Endothelial cell of umbilical vein (primary cell): ENCODE measurements around the gene CHRNE. TPM values are rescaled to one million over a fixed set of nuclear protein-coding genes. Genes with fewer than 3 reads are reported as not detected.

Experiments used
- BruUV-seq: library from RNA; stranded (reverse); fragments of 400-500 nt; replicated peaks from 2 replicates; lab custom pipeline; 2021; lab: Mats Ljungman, UMichigan
- CTCF ChIA-PET: fragments of 300-600, 350-600 bp; sonication (Branson Sonifier 250); formaldehyde crosslinking; loops from one replicate; lab custom pipeline; 2021; ENCODE audit warnings: antibody characterized with exemption, inconsistent platforms; lab: Charles Lee
- POLR2A ChIA-PET: fragments of 300-600, 350-600 bp; sonication (Branson Sonifier 250); formaldehyde crosslinking; loops from one replicate; lab custom pipeline; 2021; ENCODE audit warnings: antibody characterized with exemption, inconsistent platforms; lab: Charles Lee
- DNase-seq: peaks from one replicate; pipeline ENCODE4 v3.0.0-alpha.2; 2011; ENCODE audit warnings: low read depth, low spot score
- FAIRE-seq: peaks from 2 replicates; lab custom pipeline; 2011; peaks lifted over from hg19 to GRCh38; lab: Jason Lieb, UNC
- H2AFZ ChIP-seq: 2 replicates; pipeline ENCODE4 v1.6.0; 2012; ENCODE audit warnings: low read depth, low read length, control low read depth, inconsistent platforms
- H3K27ac ChIP-seq: 2 replicates; pipeline ENCODE4 v1.5.1; 2011; ENCODE audit warnings: low read depth, mild to moderate bottlenecking, control low read depth, low read length, moderate library complexity; ENCODE audit not compliant: insufficient read depth
- H3K27me3 ChIP-seq, 2 experiments: 2 replicates each; pipeline versions ENCODE4 v1.6.0 to v1.6.1; 2011; ENCODE audit warnings: low read length in 2 of 2, mixed read lengths in 1 of 2; ENCODE audit not compliant: control insufficient read depth in 2 of 2, insufficient read depth in 2 of 2
- H3K36me3 ChIP-seq, 2 experiments: 2 replicates in 1 of 2; 3 replicates in 1 of 2; pipeline ENCODE4 v1.5.1; 2011; ENCODE audit warnings: low read length in 2 of 2, mild to moderate bottlenecking in 1 of 2, moderate library complexity in 1 of 2; ENCODE audit not compliant: control insufficient read depth in 2 of 2, insufficient read depth in 2 of 2; ENCODE audit errors: extremely low read depth in 1 of 2
- H3K4me1 ChIP-seq: 3 replicates; pipeline ENCODE4 v1.5.1; 2011; ENCODE audit warnings: mild to moderate bottlenecking, low read length; ENCODE audit not compliant: control insufficient read depth, insufficient read depth; ENCODE audit errors: extremely low read depth
- H3K4me2 ChIP-seq: 2 replicates; pipeline ENCODE4 v1.6.1; 2011; ENCODE audit warnings: low read length, control low read depth, mixed read lengths; ENCODE audit not compliant: insufficient read depth
- H3K4me3 ChIP-seq, 3 experiments: fragments of 200-600 bp in 1 of 3; sonication (generic), shearing (Covaris generic) in 1 of 3; replicated peaks in 1 of 3; 2 replicates each; pipeline ENCODE4 v1.5.1; 2011 to 2016; ENCODE audit warnings: control low read depth in 3 of 3, low read length in 3 of 3, mild to moderate bottlenecking in 2 of 3, inconsistent platforms in 1 of 3, low read depth in 1 of 3, moderate library complexity in 1 of 3; ENCODE audit not compliant: insufficient read depth in 1 of 3
- H3K79me2 ChIP-seq: 2 replicates; pipeline ENCODE4 v1.6.0; 2012; ENCODE audit warnings: low read length, inconsistent platforms; ENCODE audit not compliant: control insufficient read depth, insufficient read depth
- H3K9ac ChIP-seq: replicated peaks from 2 replicates; pipeline ENCODE3; 2011; ENCODE audit warnings: low read length, control low read depth; ENCODE audit not compliant: insufficient read depth; ENCODE audit errors: extremely low read depth
- H3K9me1 ChIP-seq: replicated peaks from 3 replicates; pipeline ENCODE4 v1.6.0; 2011; ENCODE audit warnings: mild to moderate bottlenecking, low read length; ENCODE audit not compliant: control insufficient read depth, insufficient read depth; ENCODE audit errors: extremely low read depth
- H3K9me3 ChIP-seq: replicated peaks from 2 replicates; pipeline ENCODE4 v1.5.1; 2012; ENCODE audit warnings: low read length, inconsistent platforms; ENCODE audit not compliant: control insufficient read depth, insufficient read depth
- H4K20me1 ChIP-seq: replicated peaks from 2 replicates; pipeline ENCODE3; 2011; ENCODE audit warnings: mild to moderate bottlenecking, low read length; ENCODE audit not compliant: control insufficient read depth, insufficient read depth; ENCODE audit errors: extremely low read depth
- EZH2 ChIP-seq: IDR thresholded peaks from 2 replicates; pipeline ENCODE4 v1.6.1; 2012; ENCODE audit warnings: borderline replicate concordance, low read depth, mild to moderate bottlenecking, moderate library complexity, low read length, inconsistent platforms; ENCODE audit not compliant: severe bottlenecking
- GATA2 ChIP-seq: IDR thresholded peaks from 2 replicates; pipeline ENCODE4 v1.7.0; 2011; ENCODE audit warnings: low read depth, mild to moderate bottlenecking, moderate library complexity, mixed read lengths, low read length; ENCODE audit not compliant: insufficient read length, insufficient read depth
- JUN ChIP-seq: IDR thresholded peaks from 2 replicates; pipeline ENCODE4 v1.6.1; 2011; ENCODE audit warnings: borderline replicate concordance, low read depth; ENCODE audit not compliant: insufficient read length, insufficient read depth
- MAX ChIP-seq: IDR thresholded peaks from 2 replicates; pipeline ENCODE4 v1.6.1; 2011; ENCODE audit not compliant: insufficient read depth, insufficient read length
- MYC ChIP-seq: IDR thresholded peaks from one replicate; pipeline ENCODE4 v1.6.1; 2011; ENCODE audit warnings: mild to moderate bottlenecking, low read depth, low read length
- POLR2A ChIP-seq: IDR thresholded peaks from 2 replicates; pipeline ENCODE4 v1.6.1; 2012; ENCODE audit warnings: low read depth, mild to moderate bottlenecking, control low read depth, low read length
- POLR2AphosphoS5 ChIP-seq: IDR thresholded peaks from 2 replicates; pipeline ENCODE4 v1.6.1; 2012; ENCODE audit warnings: low read depth, mild to moderate bottlenecking, control low read depth, low read length, moderate library complexity; ENCODE audit not compliant: insufficient read depth
- dilution Hi-C: fragments of 300-500 bp; cut with MboI; formaldehyde crosslinking; loops from one replicate; pipeline ENCODE4 v1.15.0; 2019; ENCODE audit warnings: low sequenced_read_pairs; ENCODE audit not compliant: extremely low pct_ligation_motif_present
- intact Hi-C: fragments of 100-400 bp; cut with micrococcal nuclease; formaldehyde crosslinking; loops from one replicate; pipeline ENCODE4 v1.10.0; 2022
- polyA plus RNA-seq, 4 experiments: library from polyadenylated mRNA; depleted of rRNA in 3 of 4; stranded (reverse) in 3 of 4; unstranded in 1 of 4; fragments of >200 nt; gene quantifications; 2 replicates each; pipeline versions ENCODE4 v1.2.1 to v1.2.3, GENCODE V29; 2011 to 2012; ENCODE audit warnings: missing spikeins in 1 of 4
- total RNA-seq: library from RNA; stranded (reverse); gene quantifications from 2 replicates; pipeline ENCODE4 v1.2.3, GENCODE V29; 2021
- TF ChIP-seq, protein P1 (sequence below), 2 donors: IDR thresholded peaks; 1 replicate in 1 of 2; 2 replicates in 1 of 2; pipeline ENCODE4 v1.5.1; 2011; ENCODE audit warnings: low read length in 2 of 2, mild to moderate bottlenecking in 2 of 2, moderate library complexity in 2 of 2, control low read depth in 1 of 2, inconsistent platforms in 1 of 2, low read depth in 1 of 2; ENCODE audit not compliant: insufficient read depth in 1 of 2; ENCODE audit errors: extremely low read depth in 1 of 2

The CHRNE gene
- total and polyA plus RNA-seq, 2 donors (not counting 3 experiments of a cell fraction or from before 2014, with no cell fraction given), result 0.84 to 1.1 TPM

DNA sequence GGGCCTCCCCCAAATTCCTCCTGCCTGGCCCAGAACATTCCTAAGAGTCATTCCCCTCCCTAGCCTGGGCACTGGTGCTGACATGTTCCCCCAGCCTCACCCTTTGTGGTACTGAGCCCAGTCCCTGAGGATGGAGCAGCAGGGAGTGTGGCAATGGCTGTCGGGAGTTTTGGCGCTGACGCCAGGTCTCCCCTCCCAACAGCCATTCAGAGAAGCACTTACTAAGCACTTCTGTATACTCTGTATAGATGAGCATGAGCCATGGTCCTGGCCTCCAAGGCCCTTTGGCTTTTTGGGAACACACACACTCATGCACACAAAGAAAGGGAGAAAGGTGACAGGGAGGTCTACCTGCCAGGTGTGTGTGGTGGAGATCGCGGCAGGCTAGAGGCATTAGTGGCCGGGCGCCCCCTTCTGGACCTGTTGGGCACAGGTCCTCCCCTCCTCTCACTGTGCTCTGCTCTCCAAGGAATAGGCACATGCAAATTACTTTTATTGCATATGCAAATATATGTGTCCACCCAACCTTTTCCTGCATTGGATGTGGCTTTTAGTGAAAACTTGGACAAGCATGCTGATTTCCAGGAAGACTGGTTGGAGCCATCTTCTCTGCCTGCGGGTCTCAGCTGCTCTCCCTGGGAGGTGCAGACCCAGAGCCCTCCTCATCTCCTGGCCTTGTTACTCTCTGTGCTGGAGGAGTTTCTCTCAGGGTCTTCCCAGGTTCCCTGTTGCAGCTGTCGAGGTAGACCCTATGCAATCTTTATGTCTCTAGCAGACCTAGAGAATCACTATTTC lies 20.9 kb downstream of the CHRNE start:
- CTCF ChIA-PET, result interaction anchor here (0.6 to 5.9 kb wide), 16 partner anchors 9 to 172 kb away, joined by 3 to 61 read pairs (median 4); partner anchors contain the start of genes ARRB2, GLTPD2, MED11 and PLD2
- Histone ChIP-seq H3K27ac (no peak overlapping the region), H3K27me3 (no peaks in the 10 kb centered on the region), H3K9me3 (no peaks in the 10 kb centered on the region), H3K9me1 (no peaks in the 10 kb centered on the region), H3K9ac (no peak overlapping the region), H4K20me1 (no peaks in the 10 kb centered on the region), H3K4me2 (no peak overlapping the region), H3K36me3 (peaks cover 2 to 43% of the 10 kb centered on the region in 2 experiments), H2AFZ (no peak overlapping the region), H3K79me2 (no peaks in the 10 kb centered on the region), H3K4me3 (no peak overlapping the region), H3K4me1 (no peaks in the 10 kb centered on the region)
- BruUV-seq, result no TSS peak
- TF ChIP-seq POLR2A, result no peak
- TF ChIP-seq, protein P1, sequence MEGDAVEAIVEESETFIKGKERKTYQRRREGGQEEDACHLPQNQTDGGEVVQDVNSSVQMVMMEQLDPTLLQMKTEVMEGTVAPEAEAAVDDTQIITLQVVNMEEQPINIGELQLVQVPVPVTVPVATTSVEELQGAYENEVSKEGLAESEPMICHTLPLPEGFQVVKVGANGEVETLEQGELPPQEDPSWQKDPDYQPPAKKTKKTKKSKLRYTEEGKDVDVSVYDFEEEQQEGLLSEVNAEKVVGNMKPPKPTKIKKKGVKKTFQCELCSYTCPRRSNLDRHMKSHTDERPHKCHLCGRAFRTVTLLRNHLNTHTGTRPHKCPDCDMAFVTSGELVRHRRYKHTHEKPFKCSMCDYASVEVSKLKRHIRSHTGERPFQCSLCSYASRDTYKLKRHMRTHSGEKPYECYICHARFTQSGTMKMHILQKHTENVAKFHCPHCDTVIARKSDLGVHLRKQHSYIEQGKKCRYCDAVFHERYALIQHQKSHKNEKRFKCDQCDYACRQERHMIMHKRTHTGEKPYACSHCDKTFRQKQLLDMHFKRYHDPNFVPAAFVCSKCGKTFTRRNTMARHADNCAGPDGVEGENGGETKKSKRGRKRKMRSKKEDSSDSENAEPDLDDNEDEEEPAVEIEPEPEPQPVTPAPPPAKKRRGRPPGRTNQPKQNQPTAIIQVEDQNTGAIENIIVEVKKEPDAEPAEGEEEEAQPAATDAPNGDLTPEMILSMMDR (IDR thresholded peaks at IDR 0.05; ENCODE audit: extremely low read depth in 1 of 2, insufficient read depth in 1 of 2, low read depth in 1 of 2, low read length in 2 of 2), result peak; percentile 71 to 89
- peak; percentile 79 for FAIRE-seq
- POLR2A ChIA-PET, result no interaction called here
- intact Hi-C loops, result loop anchor here (1.0 kb wide), 2 partner anchors 48 to 95 kb away; no protein-coding TSS in a partner anchor
- DNase-seq, result peak; percentile 52
- dilution Hi-C loops, result no loop called here

DNA sequence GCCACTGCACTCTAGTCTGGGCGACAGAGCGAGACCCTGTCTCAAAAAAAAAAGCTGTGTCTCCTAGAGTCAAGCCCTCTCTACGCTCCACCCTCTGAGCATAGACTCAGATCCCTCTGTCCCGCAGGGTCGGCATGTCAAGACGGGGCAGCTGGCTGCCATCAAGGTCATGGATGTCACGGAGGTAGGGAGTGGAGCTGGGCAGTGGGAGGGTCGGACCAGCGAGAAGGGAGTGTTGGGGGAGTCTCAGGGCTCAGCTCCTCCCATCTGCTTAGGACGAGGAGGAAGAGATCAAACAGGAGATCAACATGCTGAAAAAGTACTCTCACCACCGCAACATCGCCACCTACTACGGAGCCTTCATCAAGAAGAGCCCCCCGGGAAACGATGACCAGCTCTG lies 22.0 kb downstream of the CHRNE start:
- Histone ChIP-seq H3K36me3 (peaks cover 2 to 33% of the 10 kb centered on the region in 2 experiments), H3K27me3 (no peaks in the 10 kb centered on the region), H3K79me2 (no peaks in the 10 kb centered on the region), H3K4me3 (no peak overlapping the region), H3K4me1 (no peaks in the 10 kb centered on the region), H2AFZ (no peak overlapping the region), H3K9me3 (no peaks in the 10 kb centered on the region), H3K27ac (no peak overlapping the region), H4K20me1 (no peaks in the 10 kb centered on the region), H3K9ac (no peak overlapping the region), H3K4me2 (no peak overlapping the region), H3K9me1 (no peaks in the 10 kb centered on the region)
- no TSS peak for BruUV-seq
- dilution Hi-C loops, result no loop called here
- DNase-seq (no peak), FAIRE-seq (no peak)
- intact Hi-C loops, result no loop called here
- TF ChIP-seq JUN, result no peak
- no peak for TF ChIP-seq MYC
- no peak for TF ChIP-seq POLR2AphosphoS5
- no peak for TF ChIP-seq MAX
- TF ChIP-seq EZH2, result no peak
- TF ChIP-seq, protein P1 (IDR thresholded peaks at IDR 0.05; ENCODE audit: extremely low read depth in 1 of 2, insufficient read depth in 1 of 2, low read depth in 1 of 2, low read length in 2 of 2), result no peak
- no peak for TF ChIP-seq GATA2
- no peak for TF ChIP-seq POLR2A
- POLR2A ChIA-PET, result no interaction called here
- CTCF ChIA-PET, result interaction anchor here (0.9 to 5.9 kb wide), 13 partner anchors 8 to 149 kb away, joined by 3 to 61 read pairs (median 6); partner anchors contain the start of genes GLTPD2, MED11, PLD2 and VMO1
